A549 treated with Mapracorat at 1 μM for 4 hours (cell line): Measurements from ENCODE around the gene APOL2. TPM values are rescaled to one million over a fixed set of nuclear protein-coding genes. Genes with fewer than 3 reads are reported as not detected.

ENCODE experiments used
- total RNA-seq: library from RNA; stranded (reverse); fragments of 200-300 nt; extraction: Qiagen RNA extraction; gene quantifications from 5 replicates; pipeline ENCODE4 v1.2.3, GENCODE V29; 2022

Gene APOL2
- 50.2 to 64.4 TPM (median 57.0 TPM) in 5 replicates for total RNA-seq

GRCh38 chr22:36239401-36240171 is at the start of gene APOL2:
Gene APOL2 (minus strand): TSS chr22:36239527. CDS start chr22:36233162, 6,365 bp downstream.

GRCh38 chr22:36252754-36253522 is 13.6 kb upstream of the APOL2 start, which contains the start of gene APOL1:
Gene APOL1 (plus strand): TSS chr22:36253133. CDS start chr22:36254956, 1,823 bp downstream.

GRCh38 chr22:36201630-36202319 is 37.6 kb downstream of the APOL2 start, which contains the start of gene APOL4:
Gene APOL4 (minus strand): TSS chr22:36201809. CDS start chr22:36201734, 75 bp downstream.

Other genes with a start within 250 kb of the APOL2 start
- gene RBFOX2, start 210.7 kb downstream of the APOL2 start, total RNA-seq = 22.9 to 31.1 TPM (median 29.4 TPM) in 5 replicates
- not detected in 5 replicates for gene APOL3, start 78.8 kb downstream of the APOL2 start, total RNA-seq
- gene APOL4, start 37.7 kb downstream of the APOL2 start, total RNA-seq = 0.12 TPM in 1 of 5 replicates, not detected in the others
- gene APOL1, start 13.6 kb upstream of the APOL2 start, total RNA-seq = 13.6 to 18.1 TPM (median 15.9 TPM) in 5 replicates
- gene MYH9, start 148.4 kb upstream of the APOL2 start, total RNA-seq = 156 to 170 TPM (median 162 TPM) in 5 replicates
- gene TXN2, start 242.1 kb upstream of the APOL2 start, total RNA-seq = 55.6 to 71.6 TPM (median 68.9 TPM) in 5 replicates